LHCN-M2 (cell line): Measurements from ENCODE around the gene CROCC2. TPM values are rescaled to one million over a fixed set of nuclear protein-coding genes. Genes with fewer than 3 reads are reported as not detected.

Experiments used
- DNase-seq: peaks from one replicate; pipeline ENCODE4 v3.0.0-alpha.2; 2012; ENCODE audit warnings: low read depth
- total RNA-seq: library from RNA; depleted of rRNA; stranded (reverse); fragments of >200 nt; gene quantifications from 2 replicates; pipeline ENCODE4 v1.2.3, GENCODE V29; 2014

The CROCC2 gene
- total RNA-seq, 1 experiment from 2014 or later, result under 0.01 TPM

DNA sequence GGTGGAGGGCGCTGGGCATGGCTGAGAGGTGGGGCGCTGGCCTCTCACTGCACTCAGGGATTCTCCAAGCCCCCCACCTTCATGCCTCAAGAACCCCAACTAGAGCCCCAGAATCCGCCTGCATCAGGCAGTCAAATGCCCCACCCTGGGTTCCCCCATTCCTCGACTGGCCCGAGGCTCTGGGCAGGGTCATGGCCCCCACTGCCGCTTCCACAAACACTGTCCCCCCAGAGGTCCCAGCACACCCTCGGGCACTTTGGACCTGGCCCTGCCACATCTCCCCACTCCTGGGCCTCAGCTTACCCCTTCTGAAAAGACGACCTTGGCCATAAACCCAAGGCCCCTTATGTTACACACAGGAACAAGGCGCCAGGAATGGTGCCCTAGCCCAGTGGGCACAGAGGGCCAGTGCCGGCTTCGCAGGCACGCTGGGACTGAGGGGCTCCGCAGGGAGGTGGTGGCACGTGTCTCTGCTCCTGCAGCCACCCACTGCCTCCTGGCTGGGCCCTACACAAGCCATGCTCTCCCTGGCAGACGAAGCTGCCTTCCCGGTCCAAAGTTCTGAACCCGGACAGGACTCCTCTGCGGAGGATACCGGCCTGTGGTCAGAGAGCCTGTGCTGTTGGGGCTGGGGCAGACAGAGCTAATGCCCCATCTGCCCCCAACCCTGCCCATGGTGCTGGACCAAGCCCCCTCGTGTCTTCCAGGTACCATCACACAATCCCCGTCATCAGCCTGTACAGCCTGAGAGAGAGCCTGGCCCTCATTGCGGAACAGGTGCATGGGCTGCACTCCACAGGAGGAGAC, 30.7 kb upstream of the CROCC2 start:
- DNase-seq, result no peak

DNA sequence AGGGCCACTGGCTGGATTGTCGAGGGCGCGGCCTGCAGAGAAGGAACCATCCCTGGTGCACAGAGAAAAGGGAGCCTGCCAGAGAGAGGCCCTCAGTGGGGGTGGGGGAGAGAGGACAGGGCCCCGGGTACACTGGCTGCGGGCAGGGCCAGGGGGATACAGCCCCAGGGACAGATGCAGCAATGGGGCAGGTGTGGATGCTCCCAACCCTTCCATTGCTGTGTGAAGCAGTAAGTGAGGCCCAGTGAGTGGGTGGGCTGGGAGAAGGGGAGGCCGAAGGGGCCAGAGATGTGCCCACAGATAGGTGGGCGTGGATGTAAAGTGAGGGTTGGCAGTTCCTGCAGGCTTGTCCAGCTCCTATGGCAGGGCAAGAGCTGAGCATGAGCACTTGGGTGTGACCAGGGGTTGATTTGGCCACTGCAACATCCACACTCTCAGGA, 30.1 kb upstream of the CROCC2 start:
- DNase-seq, result no peak

DNA sequence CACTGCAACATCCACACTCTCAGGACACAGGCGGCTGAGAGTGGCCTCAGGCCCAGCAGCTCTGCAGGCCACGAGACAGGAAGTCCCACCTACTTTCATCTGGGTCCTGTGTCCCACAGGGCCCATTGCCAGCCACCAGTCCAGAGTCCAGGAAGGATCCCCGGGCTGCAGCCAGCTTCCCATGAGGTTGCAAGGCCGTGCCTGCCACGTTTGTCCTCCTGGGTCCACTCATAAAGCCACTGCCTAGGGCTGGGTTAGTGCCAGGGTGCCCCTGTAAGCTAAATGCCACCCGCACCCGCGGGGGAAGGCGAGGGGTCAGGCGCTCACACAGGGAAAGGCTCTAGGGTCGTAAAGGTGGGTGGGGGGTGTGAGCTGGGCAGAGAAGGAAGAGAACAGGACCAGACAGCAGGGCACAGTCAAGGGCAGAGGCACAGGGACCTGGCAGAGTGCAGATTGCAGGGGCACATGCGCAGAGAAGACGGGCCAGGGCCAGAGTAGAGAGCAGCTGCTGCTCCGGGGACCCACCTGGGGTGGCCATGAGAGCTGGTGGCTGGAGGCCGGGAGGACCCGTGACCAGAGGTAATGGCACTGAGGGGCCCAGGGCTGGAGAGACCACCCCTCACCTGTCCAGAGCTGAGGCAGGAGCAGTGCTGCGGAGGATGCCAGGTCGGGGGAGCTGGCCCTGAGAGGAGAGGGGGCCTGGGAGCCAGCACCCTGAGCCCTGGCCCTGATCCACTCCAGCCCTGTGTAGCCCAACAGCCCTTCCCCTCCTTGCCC, 29.5 kb upstream of the CROCC2 start:
- no peak for DNase-seq

DNA sequence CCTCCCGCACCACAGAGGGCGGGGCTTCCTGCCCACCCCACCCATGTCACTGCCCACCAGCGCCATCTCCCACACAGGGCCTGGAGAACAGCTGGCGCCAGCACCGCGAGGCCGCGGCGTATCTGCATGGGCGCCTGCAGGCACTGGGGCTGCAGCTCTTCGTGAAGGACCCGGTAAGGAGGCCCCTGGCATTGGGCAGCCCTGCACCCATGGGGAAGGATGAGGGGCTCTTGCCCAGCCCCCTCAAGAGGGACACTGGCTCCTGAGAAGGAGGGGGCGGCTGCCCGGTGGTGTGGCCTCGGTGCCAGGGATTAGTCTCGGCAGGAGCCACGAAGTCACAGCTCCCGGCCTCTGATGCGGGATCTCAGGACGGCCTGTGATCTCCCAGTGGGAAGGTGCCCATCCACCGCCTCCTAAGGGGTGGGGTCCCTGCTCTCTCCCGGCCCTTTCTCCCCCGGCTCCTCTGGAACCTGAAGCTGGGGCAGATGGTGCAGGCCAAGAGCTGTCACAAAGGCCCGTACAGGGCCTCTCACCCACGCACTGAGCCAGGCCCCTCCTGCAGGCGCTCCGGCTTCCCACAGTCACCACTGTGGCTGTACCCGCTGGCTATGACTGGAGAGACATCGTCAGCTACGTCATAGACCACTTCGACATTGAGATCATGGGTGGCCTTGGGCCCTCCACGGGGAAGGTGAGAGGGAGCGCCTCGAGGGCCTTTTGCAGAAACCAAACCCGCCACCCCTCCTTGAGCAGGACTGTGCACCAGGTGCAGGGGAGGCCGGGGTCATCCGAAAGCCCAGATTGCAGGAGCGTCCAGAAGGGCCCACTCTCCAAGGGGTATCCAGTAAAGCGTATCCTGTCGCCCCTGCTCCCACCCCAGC, 28.4 kb upstream of the CROCC2 start:
- no peak for DNase-seq

DNA sequence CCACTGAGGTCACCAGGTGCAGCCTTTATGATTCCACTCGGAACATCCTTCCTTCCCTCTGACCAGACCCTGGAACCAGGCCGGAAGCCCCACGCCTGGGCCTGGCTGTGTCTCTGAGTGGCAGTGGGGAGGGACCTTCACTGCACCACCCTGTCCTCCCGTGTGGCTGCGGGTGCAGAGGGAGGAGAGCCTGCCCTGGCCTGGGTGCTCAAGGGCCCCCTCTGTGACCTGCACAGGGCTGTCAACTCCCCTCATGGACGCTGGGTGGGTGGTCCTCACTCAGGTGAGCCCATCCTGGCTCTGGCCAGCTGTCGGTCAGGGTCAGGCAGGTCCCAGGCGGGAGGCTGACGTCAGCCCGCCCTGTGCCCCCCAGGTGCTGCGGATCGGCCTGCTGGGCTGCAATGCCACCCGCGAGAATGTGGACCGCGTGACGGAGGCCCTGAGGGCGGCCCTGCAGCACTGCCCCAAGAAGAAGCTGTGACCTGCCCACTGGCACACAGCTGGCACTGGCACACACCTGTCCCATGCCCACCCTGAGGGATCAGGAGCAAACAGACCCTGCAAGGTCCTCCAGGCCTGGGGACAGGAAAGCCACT, 27.7 kb upstream of the CROCC2 start:
- no peak for DNase-seq

DNA sequence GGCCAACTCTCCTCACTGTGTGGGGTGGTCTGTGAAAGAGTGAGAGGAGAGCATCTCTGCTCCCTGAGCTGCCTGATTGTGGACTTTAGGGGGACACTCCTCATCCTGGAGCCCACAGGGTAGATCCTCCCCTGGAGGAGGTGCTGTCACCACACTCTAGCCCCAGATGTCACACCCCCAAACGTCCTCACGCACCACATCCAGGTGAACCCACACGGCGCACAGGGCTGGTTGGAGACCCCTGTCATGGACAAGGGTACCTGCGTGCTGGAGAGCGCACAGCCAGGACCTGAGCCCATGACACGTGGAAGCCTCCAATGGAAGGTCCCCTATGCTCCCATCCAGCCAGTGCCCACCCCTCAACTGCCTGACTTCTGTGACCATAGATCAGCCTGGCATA, 27.0 kb upstream of the CROCC2 start:
- no peak for DNase-seq

DNA sequence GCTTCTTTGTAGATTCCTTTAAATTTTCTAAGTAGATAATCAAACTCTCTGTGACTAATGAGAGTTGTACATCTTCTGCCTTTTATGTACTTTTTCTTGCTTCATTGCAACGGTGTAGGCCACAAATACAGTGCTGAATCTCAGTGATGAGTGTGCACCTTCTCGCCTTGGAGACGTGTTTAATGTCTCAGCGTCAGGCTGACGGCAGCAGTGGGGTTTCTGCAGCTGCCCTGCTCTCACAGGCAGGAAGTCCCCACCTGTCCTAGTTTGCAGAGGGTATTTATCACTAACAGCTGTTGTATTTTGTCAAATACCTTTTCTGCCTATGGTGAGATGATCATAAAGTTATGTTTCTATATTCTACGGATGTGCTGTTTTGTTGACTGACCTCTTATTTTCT, 24.2 kb upstream of the CROCC2 start:
- DNase-seq, result peak; percentile 58

DNA sequence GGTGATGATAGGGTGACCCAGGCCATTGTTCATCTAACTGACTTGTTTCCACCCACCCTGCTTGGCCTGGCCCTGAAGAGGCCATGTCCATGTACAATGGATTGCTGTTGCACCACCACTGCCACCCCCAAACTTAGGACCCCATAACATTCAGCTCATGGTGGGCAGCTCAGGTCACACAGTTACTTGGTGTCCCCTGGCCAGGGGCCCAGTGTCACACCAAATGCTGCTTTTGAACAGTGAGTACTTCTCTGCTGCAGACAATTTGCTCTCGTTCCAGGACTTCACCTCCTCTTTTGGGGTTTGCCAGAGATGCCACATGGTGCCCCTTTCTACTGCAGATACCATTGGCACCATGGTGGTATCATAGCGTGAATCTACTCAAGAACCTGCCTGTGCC, 21.9 kb upstream of the CROCC2 start:
- DNase-seq, result no peak

DNA sequence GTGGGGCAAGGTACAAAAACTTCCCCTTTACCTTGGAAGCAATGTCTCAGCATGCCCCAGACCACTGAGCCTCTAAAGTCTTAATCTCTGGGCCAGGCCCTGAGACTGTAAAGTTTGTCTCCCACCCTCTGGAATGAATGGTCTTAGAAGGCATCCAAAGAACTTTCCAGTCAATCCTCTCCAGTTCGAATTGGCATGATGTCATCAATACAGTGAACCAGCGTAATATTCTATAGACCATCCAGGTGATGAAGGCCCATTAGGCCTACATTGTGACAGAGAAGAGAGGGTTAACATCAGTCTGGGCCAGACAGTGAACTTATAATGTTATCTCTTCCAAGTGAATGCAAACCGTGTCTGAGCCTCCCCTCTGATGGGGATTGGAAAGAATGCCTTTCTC, 21.4 kb upstream of the CROCC2 start:
- DNase-seq, result no peak

DNA sequence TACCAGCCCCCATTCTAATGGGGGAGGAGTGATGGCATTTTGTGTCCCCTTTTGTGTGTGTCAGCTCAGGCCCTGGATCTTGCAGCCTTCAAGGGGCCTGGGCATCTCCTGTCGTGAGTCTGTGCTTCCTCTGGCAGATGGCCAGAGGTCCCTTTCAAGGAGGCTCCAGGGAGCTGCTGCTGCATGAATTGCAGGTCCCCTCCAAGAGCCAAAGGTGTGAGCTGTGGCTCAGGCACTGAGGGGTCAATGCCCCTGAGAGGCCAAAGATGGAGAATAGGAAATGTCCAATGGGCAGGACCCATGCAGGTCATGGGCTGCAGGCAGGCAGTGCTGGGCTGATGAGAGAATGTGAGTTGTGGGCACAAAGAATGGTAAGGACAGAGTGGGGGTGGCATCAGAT, 20.6 kb upstream of the CROCC2 start:
- no peak for DNase-seq

DNA sequence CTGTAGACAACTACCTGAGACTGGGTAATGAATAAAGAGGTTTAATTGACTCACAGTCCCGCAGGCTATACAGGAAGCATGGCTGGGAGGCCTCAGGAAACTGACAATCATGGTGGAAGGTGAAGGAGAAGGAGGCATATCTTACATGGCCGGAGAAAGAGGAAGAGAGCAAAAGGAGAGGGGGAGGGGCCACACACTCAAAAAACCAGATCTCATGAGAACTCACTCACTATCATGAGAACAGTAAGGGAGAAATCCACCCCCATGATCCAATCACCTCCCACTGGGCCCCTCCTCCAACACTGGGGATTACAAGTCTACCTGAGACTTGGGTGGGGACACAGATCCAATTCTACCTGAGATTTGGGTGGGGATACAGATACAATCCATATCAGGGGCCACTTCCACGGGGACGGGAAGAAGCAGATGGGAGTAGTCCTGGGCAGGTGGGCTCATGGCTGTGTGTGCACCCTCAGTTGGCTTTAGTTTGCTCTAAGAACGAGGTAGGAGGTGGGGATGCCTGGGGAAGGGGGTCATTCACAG, 20.0 kb upstream of the CROCC2 start:
- no peak for DNase-seq

DNA sequence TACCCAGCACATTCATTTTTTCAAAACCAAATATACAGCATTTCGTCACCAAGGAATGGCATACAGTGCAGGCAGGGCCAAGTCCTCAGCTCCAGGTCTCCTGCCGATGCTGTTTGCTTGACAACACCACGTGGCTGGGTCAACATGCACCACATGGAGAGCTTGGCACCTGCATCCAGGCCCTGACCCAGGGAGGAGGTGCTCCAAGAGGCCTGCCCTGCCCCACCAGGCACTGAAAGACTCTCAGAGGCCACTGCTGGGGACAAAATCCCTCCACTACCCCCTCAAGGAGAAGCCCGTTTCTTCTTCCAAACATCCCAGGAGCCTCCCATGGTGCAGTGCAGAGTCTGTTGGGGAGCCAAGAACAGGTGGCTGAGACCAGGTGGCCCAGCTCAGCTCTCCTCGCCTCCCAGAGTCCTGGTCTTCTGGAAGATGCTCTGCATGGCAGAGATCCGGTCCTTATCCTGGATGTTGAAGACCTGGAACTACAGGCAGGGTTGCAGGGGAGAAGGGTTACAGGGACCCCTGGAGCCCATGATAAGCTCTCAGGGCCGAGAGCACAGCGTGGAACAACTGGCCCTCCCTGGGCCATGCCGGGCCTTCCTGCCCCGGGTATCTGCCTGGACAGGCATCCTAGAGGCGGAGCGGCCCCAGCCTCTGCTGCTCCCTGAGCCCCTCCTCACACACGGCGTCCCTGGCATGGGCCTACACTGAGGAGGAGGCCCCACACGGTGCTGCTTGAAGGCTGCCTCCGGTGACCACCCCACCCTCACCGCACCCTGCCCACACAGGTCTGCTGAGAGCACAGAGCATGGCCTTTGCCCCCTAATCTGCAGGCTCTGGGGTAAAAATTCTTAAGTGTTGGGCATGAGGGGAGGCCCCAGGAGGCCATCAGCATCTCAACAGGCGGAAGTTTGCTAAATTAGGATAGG, 19.2 kb upstream of the CROCC2 start:
- no peak for DNase-seq

DNA sequence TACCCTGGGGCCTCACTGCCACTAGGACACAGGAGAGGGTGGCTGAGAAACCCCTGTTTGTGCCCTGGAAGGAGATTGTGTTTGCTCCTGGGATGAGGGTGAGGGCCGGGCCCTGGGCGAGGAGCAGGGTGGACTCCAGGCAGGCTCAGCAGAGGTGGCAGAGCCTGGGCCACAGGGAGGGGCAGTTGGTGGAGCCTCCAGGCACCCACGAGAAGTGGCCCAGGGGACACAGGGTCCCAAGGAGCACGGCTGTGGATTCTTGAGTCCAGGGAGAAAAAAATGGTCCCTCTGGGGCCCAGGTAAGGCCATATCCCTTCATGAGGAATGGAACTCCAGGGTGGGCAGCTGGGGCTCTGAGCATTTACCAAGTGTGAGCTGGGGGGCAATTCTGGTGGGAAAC, 18.5 kb upstream of the CROCC2 start:
- DNase-seq, result no peak

DNA sequence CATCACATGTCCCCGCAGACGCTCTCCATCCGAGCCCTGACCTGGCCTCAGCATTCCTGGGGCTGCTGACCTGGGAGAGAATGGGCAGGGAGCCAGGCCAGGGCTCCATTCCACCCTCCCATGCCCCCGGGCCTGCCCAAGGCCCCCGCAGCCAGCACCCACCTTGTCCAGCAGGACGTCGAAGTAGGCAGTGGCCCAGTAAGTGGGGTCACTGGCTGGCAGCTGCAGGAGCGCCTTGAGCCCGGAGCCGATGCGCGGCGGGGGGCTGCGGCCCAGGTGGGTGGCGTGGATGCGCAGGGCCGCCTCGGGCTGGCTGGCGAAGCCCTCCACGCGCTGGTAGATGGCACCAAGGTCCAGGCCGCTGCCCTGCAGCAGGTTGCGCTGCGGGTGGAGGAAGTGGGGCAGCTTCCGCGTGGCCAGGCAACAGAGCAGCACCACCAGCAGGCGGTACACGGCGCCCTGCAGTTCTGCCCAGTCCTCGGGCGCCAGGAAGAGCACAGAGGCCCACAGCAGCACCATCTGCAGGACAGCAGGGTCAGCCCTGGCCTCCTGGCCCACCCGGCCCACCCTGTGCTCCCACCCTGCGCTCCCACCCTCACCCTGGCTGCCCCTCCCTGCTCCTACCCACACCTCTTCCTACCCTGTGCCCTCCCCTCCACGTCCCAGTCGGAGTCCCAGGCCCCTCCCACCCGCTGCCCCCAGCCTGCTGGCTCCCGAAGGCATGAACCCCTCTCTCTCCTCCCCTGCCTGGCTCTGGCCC, 17.8 kb upstream of the CROCC2 start:
- no peak for DNase-seq

DNA sequence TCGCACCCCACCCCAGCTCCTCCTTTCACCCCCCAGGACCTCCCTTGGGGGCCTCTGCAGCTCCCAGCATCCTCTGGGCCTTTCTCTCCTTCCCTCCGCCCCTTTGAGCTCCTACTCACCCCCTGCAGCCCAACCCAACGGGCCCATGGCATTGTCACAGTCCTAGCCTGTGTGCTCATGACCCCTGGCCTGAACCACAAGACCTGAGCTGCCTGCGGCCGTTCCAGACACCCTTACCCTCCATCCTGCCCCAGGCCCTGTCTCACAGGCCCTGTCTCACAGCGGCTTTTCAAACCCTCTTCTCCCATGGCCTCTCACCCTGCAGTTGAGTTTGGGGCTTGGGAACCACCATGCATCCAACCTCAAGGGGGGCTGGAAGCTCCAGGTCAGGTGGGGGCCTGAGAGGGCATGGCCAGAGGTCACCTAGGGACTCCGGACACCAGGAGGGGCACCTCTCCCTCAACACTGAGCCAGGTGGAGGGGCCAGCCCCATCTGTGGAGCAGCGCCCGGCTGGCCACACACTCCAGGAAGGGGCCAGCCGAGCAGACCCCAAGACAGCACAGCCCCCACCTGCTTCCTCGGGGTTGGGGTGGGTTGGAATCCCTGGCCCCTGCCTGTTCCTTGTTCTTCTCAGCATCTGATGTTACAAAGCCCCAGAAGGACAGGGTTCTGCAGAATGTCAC, 17.1 kb upstream of the CROCC2 start:
- DNase-seq, result no peak

DNA sequence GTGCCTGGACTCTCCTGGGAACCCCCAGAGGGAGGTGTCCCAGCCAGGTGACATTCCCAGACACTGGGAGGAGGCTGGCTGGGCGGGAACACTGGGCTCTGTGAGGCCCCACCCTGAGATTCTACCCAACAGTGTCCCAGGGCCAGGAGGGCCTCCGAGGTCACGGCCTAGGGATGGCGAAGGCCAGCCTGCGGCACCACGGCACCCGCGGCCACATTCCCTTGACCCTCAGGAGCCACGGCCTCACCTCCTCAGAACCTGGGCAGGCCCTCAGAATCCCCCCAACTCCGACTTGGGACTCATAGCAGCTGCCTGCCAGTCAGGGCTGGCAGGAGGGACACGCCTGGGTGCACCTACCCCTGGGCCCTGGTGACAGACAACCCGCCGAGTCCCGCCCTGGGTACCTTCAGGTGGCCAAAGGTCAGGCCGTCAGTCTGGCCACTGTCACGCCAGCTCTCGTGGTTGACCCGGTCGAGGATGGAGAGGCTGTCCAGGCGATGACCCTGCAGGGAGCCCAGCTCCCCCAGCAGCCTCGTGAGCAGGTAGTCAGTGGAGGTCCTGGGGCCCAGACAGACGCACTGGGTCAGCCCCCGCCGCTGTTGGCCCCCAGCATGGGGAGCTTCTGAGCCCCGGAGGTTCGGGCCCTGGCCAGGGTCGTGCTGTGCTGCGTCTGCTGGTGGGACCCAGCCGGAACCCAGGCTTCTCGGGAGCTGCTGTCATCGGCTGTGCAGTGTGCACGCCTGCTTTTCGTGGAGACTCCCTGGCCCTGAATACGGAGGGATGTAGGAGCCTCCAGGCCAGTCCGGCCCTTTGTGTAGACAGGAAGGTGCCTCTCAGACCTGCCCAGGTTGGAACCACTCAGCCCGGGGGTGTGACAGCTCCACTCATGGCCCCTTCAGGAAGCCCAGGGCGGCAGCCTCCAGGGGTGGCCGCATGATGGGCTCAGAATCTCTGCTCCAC, 16.3 kb upstream of the CROCC2 start:
- DNase-seq, result no peak

DNA sequence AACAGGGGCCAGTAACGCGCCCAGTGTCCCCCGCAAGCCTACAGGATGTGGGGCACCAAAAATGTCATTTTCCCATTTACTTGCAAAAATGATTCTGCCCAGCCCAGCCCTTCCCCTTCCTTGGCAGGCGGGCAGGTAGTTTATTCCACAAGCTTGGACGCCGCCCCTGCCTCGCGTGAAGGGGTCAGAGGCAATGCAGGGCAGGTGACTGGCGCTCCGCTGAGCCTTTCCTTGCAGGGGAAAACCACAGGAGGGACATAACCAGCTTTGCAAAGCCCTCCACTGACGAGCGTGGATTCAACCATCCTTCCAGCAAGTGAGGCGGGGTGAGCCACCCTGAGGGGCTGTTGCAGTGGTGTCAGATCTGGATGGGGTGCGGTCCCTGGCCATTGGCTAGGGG, 15.4 kb upstream of the CROCC2 start:
- DNase-seq, result no peak
